Measurements from ENCODE around the gene CELF5. TPM values are rescaled to one million over a fixed set of nuclear protein-coding genes. Genes with fewer than 3 reads are reported as not detected.

CELF5 gene
- total RNA-seq, 2 donors from 2014 or later, result 2.6 to 3.5 TPM

DNA sequence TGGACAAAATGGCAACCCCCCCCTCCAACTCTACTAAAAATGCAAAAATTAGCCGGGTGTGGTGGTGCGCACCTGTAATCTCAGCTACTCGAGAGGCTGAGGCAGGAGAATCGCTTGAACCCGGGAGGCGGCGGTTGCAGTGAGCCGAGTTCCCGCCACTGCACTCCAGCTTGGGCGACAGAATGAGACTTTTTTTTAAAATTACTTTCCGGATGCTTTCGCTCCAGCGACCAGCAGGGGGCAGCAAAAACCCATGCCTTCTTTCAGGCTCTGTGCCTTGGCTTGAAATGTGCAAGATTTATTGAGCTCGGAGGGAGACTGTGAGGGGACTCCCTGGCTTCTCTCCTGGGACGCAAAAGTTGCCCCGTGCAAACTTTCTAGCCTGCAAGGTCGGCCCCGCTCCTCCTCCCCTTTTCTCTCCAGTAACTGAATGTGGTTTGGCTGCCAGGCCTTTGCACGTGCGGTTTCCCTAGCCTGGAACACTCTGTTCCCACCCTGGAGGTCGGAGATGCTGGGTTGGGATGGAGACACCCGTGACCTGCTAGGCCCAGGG, 80.5 kb downstream of the CELF5 start:
- Histone ChIP-seq H3K27ac (ENCODE audit: low read depth, low read length) (no peak overlapping the region), H3K4me1 (ENCODE audit: control insufficient read depth, insufficient read depth, low read length) (no peaks in the 10 kb centered on the region), H3K9me3 (ENCODE audit: control insufficient read depth, low read length) (peaks cover 4% of the 10 kb centered on the region), H3K36me3 (ENCODE audit: control insufficient read depth, insufficient read depth, low read length) (no peaks in the 10 kb centered on the region), H3K27me3 (ENCODE audit: control insufficient read depth, insufficient read depth, low read length, poor library complexity, severe bottlenecking) (peaks cover 7% of the 10 kb centered on the region), H3K9ac (ENCODE audit: extremely low read depth, low read length, poor library complexity, severe bottlenecking) (no peak overlapping the region), H3K4me3 (ENCODE audit: low read length) (no peak overlapping the region)
- H3K4me3 Mint-ChIP-seq, result no peak overlapping the region
- H3K36me3 Mint-ChIP-seq (ENCODE audit: low read depth), result no peaks in the 10 kb centered on the region
- no peaks in the 10 kb centered on the region for H3K4me1 Mint-ChIP-seq
- H3K27ac Mint-ChIP-seq, result no peak overlapping the region
- 12 to 27% methylated on average over 11 to 22 of the region's 22 CpGs for WGBS, 2 experiments (ENCODE audit: insufficient coverage in 1 of 2, insufficient read length in 1 of 2)
- TF ChIP-seq, protein P1, sequence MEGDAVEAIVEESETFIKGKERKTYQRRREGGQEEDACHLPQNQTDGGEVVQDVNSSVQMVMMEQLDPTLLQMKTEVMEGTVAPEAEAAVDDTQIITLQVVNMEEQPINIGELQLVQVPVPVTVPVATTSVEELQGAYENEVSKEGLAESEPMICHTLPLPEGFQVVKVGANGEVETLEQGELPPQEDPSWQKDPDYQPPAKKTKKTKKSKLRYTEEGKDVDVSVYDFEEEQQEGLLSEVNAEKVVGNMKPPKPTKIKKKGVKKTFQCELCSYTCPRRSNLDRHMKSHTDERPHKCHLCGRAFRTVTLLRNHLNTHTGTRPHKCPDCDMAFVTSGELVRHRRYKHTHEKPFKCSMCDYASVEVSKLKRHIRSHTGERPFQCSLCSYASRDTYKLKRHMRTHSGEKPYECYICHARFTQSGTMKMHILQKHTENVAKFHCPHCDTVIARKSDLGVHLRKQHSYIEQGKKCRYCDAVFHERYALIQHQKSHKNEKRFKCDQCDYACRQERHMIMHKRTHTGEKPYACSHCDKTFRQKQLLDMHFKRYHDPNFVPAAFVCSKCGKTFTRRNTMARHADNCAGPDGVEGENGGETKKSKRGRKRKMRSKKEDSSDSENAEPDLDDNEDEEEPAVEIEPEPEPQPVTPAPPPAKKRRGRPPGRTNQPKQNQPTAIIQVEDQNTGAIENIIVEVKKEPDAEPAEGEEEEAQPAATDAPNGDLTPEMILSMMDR (conservative IDR thresholded peaks at IDR 0.05), result peak; percentile 91
- peaks cover 7% of the 10 kb centered on the region for H3K9me3 Mint-ChIP-seq
- peak; percentile 91 for DNase-seq
- peaks cover 21% of the 10 kb centered on the region for H3K27me3 Mint-ChIP-seq (ENCODE audit: insufficient read depth)

DNA sequence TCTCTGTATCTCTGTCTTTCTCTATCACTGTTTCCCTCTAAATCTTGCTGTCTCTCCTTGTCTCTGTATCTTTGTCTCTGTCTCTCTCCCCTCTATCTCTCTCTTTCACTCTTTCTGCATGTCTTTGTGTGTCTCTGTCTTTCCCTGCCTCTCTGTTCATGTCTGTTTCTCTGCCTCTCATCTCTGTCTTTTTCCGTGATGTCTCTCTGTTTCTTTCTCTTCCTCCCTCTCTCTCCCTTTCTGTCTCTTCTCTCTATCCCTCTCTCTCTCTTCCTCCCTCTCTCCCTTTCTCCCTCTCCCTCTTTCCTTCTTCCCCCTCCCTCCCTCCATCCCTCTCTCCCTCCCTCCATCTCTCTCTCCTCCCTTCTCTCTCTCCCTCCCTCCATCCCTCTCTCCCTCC, 85.3 kb downstream of the CELF5 start:
- Histone ChIP-seq H3K9me3 (ENCODE audit: control insufficient read depth, low read length) (no peaks in the 10 kb centered on the region), H3K4me1 (ENCODE audit: control insufficient read depth, insufficient read depth, low read length) (no peaks in the 10 kb centered on the region), H3K36me3 (ENCODE audit: control insufficient read depth, insufficient read depth, low read length) (no peaks in the 10 kb centered on the region), H3K4me3 (ENCODE audit: low read length) (no peak overlapping the region), H3K9ac (ENCODE audit: extremely low read depth, low read length, poor library complexity, severe bottlenecking) (no peak overlapping the region), H3K27me3 (ENCODE audit: control insufficient read depth, insufficient read depth, low read length, poor library complexity, severe bottlenecking) (peaks cover 17% of the 10 kb centered on the region), H3K27ac (ENCODE audit: low read depth, low read length) (no peak overlapping the region)
- WGBS, 2 experiments (ENCODE audit: insufficient coverage in 1 of 2, insufficient read length in 1 of 2), result 48 to 50% methylated on average over 1 of the region's 1 CpG
- Mint-ChIP-seq H3K36me3 (ENCODE audit: low read depth) (no peaks in the 10 kb centered on the region), H3K9me3 (no peaks in the 10 kb centered on the region), H3K4me1 (no peaks in the 10 kb centered on the region), H3K4me3 (no peak overlapping the region), H3K27me3 (ENCODE audit: insufficient read depth) (peaks cover 28% of the 10 kb centered on the region), H3K27ac (no peak overlapping the region)
- DNase-seq, result no peak
- TF ChIP-seq, protein P1 (conservative IDR thresholded peaks at IDR 0.05), result no peak

DNA sequence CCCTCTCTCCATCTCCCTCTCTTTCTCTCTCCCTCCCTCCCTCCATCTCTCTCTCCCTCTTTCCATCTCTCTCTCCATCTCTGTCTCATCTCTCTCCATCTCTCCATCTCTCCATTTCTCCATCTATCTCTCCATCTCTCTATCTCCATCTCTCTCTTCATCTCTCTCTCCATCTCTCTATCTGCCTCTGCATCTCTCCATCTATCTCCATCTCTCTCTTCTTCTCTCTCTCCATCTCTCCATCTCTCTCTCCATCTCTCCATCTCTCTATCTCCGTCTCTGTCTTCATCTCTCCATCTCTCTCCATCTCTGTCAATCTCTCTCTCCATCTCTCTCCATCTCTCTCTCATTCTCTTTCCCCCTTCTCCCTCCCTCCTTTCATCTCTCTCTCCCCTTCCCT, 85.8 kb downstream of the CELF5 start:
- H3K36me3 ChIP-seq (ENCODE audit: control insufficient read depth, insufficient read depth, low read length), result no peaks in the 10 kb centered on the region
- no peaks in the 10 kb centered on the region for H3K9me3 Mint-ChIP-seq
- H3K9ac ChIP-seq (ENCODE audit: extremely low read depth, low read length, poor library complexity, severe bottlenecking), result no peak overlapping the region
- DNase-seq, result no peak
- no peaks in the 10 kb centered on the region for H3K9me3 ChIP-seq (ENCODE audit: control insufficient read depth, low read length)
- peaks cover 17% of the 10 kb centered on the region for H3K27me3 ChIP-seq (ENCODE audit: control insufficient read depth, insufficient read depth, low read length, poor library complexity, severe bottlenecking)
- H3K27ac Mint-ChIP-seq, result no peak overlapping the region
- H3K4me3 ChIP-seq (ENCODE audit: low read length), result no peak overlapping the region
- H3K4me3 Mint-ChIP-seq, result no peak overlapping the region
- no peak overlapping the region for H3K27ac ChIP-seq (ENCODE audit: low read depth, low read length)
- H3K27me3 Mint-ChIP-seq (ENCODE audit: insufficient read depth), result peaks cover 28% of the 10 kb centered on the region
- 50 to 67% methylated on average over 1 of the region's 1 CpG for WGBS, 2 experiments (ENCODE audit: insufficient coverage in 1 of 2, insufficient read length in 1 of 2)
- no peaks in the 10 kb centered on the region for H3K36me3 Mint-ChIP-seq (ENCODE audit: low read depth)
- TF ChIP-seq, protein P1 (conservative IDR thresholded peaks at IDR 0.05), result no peak
- no peaks in the 10 kb centered on the region for H3K4me1 ChIP-seq (ENCODE audit: control insufficient read depth, insufficient read depth, low read length)
- H3K4me1 Mint-ChIP-seq, result no peaks in the 10 kb centered on the region

Measured in endodermal cell (in vitro differentiated cells).